ENCODE results near the gene RERE.

GRCh38 chr1:8848663-8849386, 31.4 kb upstream of the RERE start:
- no peak for TF ChIP-seq POLR2A (IDR thresholded peaks at IDR 0.05; ENCODE audit: low read depth, low read length)
- TF ChIP-seq POLR2AphosphoS5 (IDR thresholded peaks at IDR 0.05; ENCODE audit: low read depth, low read length), result no peak
